Activated CD4-positive, alpha-beta memory T cell treated with anti-CD3 and anti-CD28 coated beads for 36 hours (primary cell): ENCODE measurements around the gene ULK3. TPM values are rescaled to one million over a fixed set of nuclear protein-coding genes. Genes with fewer than 3 reads are reported as not detected.

Experiments used
- CTCF ChIA-PET: fragments of 350-600 bp; sonication (Branson Sonifier 250); formaldehyde crosslinking; loops from one replicate; lab custom pipeline; 2021; ENCODE audit warnings: antibody characterized with exemption, inconsistent platforms; lab: Charles Lee
- POLR2A ChIA-PET: fragments of 350-600 bp; sonication (Branson Sonifier 250); formaldehyde crosslinking; loops from one replicate; lab custom pipeline; 2021; ENCODE audit warnings: antibody characterized with exemption; lab: Charles Lee
- DNase-seq: peaks from one replicate; pipeline ENCODE4 v3.0.0-alpha.2; 2020
- H3K27ac Mint-ChIP-seq: one replicate; pipeline ENCODE4 v1.8.0; 2021; ENCODE audit warnings: mixed read lengths
- H3K27me3 Mint-ChIP-seq: one replicate; pipeline ENCODE4 v1.8.0; 2021; ENCODE audit warnings: mixed read lengths
- H3K36me3 Mint-ChIP-seq: one replicate; pipeline ENCODE4 v1.8.0; 2021; ENCODE audit warnings: mixed read lengths
- H3K4me1 Mint-ChIP-seq: one replicate; pipeline ENCODE4 v1.8.0; 2021; ENCODE audit warnings: low read depth, mixed read lengths
- H3K4me3 Mint-ChIP-seq: one replicate; pipeline ENCODE4 v1.8.0; 2021; ENCODE audit warnings: mild to moderate bottlenecking, mixed read lengths
- H3K9me3 Mint-ChIP-seq: one replicate; pipeline ENCODE4 v1.8.0; 2021; ENCODE audit warnings: mixed read lengths
- intact Hi-C: fragments of 100-400 bp; cut with micrococcal nuclease; formaldehyde crosslinking; loops from one replicate; pipeline ENCODE4 v1.15.1; 2023
- total RNA-seq, 2 experiments: library from RNA; stranded (reverse); gene quantifications; one replicate each; pipeline ENCODE4 v1.2.3, GENCODE V29; 2021

Gene ULK3
- total RNA-seq, 2 experiments from 2014 or later: 51.4 to 57.6 TPM

GRCh38 chr15:74821790-74822158 is 21.2 kb downstream of the ULK3 start:
- no peak for DNase-seq
- Mint-ChIP-seq H3K4me1 (peaks cover 7% of the 10 kb centered on the region), H3K27ac (no peak overlapping the region), H3K9me3 (no peaks in the 10 kb centered on the region), H3K27me3 (peaks cover 3% of the 10 kb centered on the region), H3K4me3 (no peak overlapping the region), H3K36me3 (no peaks in the 10 kb centered on the region)
- POLR2A ChIA-PET: no interaction called here
- intact Hi-C loops: no loop called here
- CTCF ChIA-PET: interaction anchor here (1.2 to 3.4 kb wide), 2 partner anchors 22 to 51 kb away, joined by 3 to 14 read pairs; no protein-coding TSS in a partner anchor

GRCh38 chr15:74821091-74821789 is 21.7 kb downstream of the ULK3 start:
- Mint-ChIP-seq H3K27me3 (no peaks in the 10 kb centered on the region), H3K36me3 (no peaks in the 10 kb centered on the region), H3K9me3 (no peaks in the 10 kb centered on the region), H3K4me1 (peaks cover 7% of the 10 kb centered on the region), H3K4me3 (no peak overlapping the region), H3K27ac (no peak overlapping the region)
- POLR2A ChIA-PET: no interaction called here
- CTCF ChIA-PET: interaction anchor here (0.7 to 3.4 kb wide), 3 partner anchors 10 to 50 kb away, joined by 3 to 14 read pairs (median 3); no protein-coding TSS in a partner anchor
- intact Hi-C loops: no loop called here
- DNase-seq: no peak

DNA sequence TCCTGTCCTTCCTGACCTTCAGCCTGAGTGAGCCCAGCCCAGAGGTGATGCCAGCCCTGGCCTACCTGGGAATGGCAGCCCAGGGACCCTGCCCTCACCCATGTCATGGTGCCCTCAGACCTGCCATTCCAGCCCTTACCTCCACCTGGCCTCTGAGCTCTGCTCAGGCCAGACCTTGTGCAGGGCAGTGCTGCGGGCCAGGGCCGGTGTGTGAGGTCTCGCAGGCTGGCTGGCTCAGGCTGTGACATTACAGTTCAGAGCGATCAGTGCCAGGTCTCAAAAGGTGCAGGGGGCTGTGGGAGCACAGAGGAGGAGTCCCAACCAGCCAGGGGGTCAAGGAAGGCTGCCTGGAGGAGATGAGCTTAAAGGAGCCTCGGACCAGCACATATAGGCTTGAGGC is 22.9 kb downstream of the ULK3 start:
- H3K36me3 Mint-ChIP-seq: no peaks in the 10 kb centered on the region
- H3K27ac Mint-ChIP-seq: no peak overlapping the region
- POLR2A ChIA-PET: no interaction called here
- DNase-seq: no peak
- no peaks in the 10 kb centered on the region for H3K9me3 Mint-ChIP-seq
- no peak overlapping the region for H3K4me3 Mint-ChIP-seq
- no peaks in the 10 kb centered on the region for H3K27me3 Mint-ChIP-seq
- intact Hi-C loops: no loop called here
- peaks cover 7% of the 10 kb centered on the region for H3K4me1 Mint-ChIP-seq
- CTCF ChIA-PET: interaction anchor here (0.6 to 3.4 kb wide), 4 partner anchors 11 to 49 kb away, joined by 3 to 14 read pairs (median 3); no protein-coding TSS in a partner anchor

- H3K27ac Mint-ChIP-seq: no peak overlapping the region
- intact Hi-C loops: no loop called here
- POLR2A ChIA-PET: no interaction called here
- CTCF ChIA-PET: interaction anchor here (1.9 kb wide), 1 partner anchor 46 kb away, joined by 7 read pairs; no protein-coding TSS in a partner anchor
- H3K4me1 Mint-ChIP-seq: peaks cover 7% of the 10 kb centered on the region
- no peaks in the 10 kb centered on the region for H3K27me3 Mint-ChIP-seq
- DNase-seq: no peak
- H3K36me3 Mint-ChIP-seq: no peaks in the 10 kb centered on the region
- H3K4me3 Mint-ChIP-seq: no peak overlapping the region
- H3K9me3 Mint-ChIP-seq: no peaks in the 10 kb centered on the region
These were observed 25.6 kb downstream of the ULK3 start for GRCh38 chr15:74817370-74817737.

DNA sequence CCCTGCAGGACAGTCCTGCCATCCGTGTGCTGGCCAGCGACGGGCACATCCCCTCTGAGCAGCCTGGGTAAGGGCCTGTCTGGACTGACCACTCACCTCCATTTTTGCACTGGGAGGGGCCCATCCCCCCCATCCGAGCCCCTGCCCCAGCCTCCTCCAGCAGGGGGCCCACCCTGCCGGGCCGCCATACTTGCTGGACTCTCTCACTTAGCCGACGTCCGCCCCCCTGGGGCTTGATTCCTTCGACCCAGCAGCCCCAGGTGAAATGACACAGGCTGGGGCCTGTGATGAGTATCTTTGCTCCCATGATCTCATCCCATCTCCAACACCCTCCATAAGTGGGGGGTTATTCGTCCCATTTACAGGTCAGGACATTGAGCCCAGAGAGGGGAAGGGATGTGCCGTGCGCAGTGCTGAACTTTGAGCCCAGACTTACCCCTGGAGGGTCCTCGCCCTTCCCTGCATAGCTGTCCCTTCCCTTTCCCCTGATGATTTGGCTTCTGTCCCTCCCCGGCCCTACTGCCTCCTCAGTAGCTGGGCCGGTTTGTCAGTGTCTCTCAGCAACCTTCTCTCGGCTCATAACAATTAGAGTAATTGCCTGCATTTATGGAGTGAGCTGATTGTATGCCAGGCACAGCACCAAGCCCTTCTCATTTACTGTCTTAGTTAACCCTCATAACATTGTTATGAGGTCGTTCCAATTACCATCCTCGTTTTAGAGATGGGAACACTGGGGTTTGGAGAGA is 26.2 kb downstream of the ULK3 start:
- DNase-seq: no peak
- Mint-ChIP-seq H3K4me1 (peaks cover 7% of the 10 kb centered on the region), H3K36me3 (no peaks in the 10 kb centered on the region), H3K27ac (no peak overlapping the region), H3K27me3 (no peaks in the 10 kb centered on the region), H3K4me3 (no peak overlapping the region), H3K9me3 (no peaks in the 10 kb centered on the region)
- ChIA-PET CTCF (interaction anchor here (0.9 to 1.9 kb wide), 2 partner anchors 24 to 46 kb away, joined by 3 to 7 read pairs; no protein-coding TSS in a partner anchor), POLR2A (no interaction called here)
- intact Hi-C loops: no loop called here

- no peak overlapping the region for H3K27ac Mint-ChIP-seq
- intact Hi-C loops: no loop called here
- CTCF ChIA-PET: interaction anchor here (0.8 to 1.6 kb wide), 3 partner anchors 10 to 85 kb away, joined by 3 to 4 read pairs (median 3); no protein-coding TSS in a partner anchor
- POLR2A ChIA-PET: interaction anchor here (0.7 kb wide), 1 partner anchor 13 kb away, joined by 3 read pairs; no protein-coding TSS in a partner anchor
- H3K9me3 Mint-ChIP-seq: no peaks in the 10 kb centered on the region
- no peak overlapping the region for H3K4me3 Mint-ChIP-seq
- peaks cover 7% of the 10 kb centered on the region for H3K4me1 Mint-ChIP-seq
- no peak for DNase-seq
- no peaks in the 10 kb centered on the region for H3K27me3 Mint-ChIP-seq
- H3K36me3 Mint-ChIP-seq: no peaks in the 10 kb centered on the region
These were observed 27.0 kb downstream of the ULK3 start for GRCh38 chr15:74815961-74816360.

DNA sequence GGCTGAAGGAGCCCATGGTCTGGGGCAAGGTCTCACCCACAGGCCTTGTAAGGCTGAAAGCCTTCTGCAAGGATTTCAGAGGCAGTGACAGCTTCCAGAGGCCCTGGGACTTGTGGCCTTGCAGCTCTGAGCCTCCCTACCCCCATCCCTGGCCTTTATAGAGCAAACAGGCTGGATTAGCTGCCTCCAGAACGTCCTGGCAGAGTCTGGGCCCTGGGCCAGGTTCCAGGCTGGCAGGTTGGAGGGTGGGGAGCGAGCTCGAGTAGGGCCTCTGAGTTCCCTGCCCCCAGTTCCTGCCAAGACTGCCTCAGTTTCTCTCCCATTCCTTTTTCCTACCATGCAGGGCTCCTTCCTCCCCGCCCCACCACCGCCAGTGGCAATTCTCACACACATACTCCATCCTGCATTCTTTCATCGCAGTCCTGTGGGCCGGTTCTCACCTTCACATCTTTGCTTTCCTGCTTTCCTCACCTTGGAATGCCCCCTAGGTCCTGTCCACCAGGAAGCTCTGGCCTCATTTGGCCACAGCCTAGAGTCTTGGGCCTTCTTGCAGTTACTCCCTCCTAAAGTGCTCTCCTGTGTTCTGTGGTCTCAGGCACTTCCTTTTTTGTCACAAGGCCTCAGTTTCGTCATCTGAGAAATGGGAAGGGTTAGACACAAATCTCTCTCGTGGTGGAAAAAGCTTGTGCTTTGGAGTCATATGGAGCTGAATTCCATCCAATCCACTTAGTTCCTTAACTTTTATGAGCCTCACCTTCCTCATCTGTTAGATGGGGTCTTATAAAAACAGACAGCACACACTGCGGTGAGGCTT is 27.6 kb downstream of the ULK3 start:
- no peaks in the 10 kb centered on the region for H3K36me3 Mint-ChIP-seq
- H3K27ac Mint-ChIP-seq: no peak overlapping the region
- POLR2A ChIA-PET: interaction anchor here (0.7 kb wide), 1 partner anchor 14 kb away, joined by 3 read pairs; no protein-coding TSS in a partner anchor
- intact Hi-C loops: no loop called here
- DNase-seq: no peak
- no peaks in the 10 kb centered on the region for H3K9me3 Mint-ChIP-seq
- CTCF ChIA-PET: interaction anchor here (0.8 to 1.6 kb wide), 3 partner anchors 10 to 86 kb away, joined by 3 to 4 read pairs (median 3); no protein-coding TSS in a partner anchor
- no peaks in the 10 kb centered on the region for H3K27me3 Mint-ChIP-seq
- H3K4me1 Mint-ChIP-seq: peaks cover 7% of the 10 kb centered on the region
- no peak overlapping the region for H3K4me3 Mint-ChIP-seq

GRCh38 chr15:74812533-74812932 is 30.4 kb downstream of the ULK3 start, which contains the start of gene LMAN1L:
Gene LMAN1L, plus strand, starts transcription at chr15:74812835. Its CDS starts 20 bp downstream, at chr15:74812855.
- Mint-ChIP-seq H3K9me3 (no peaks in the 10 kb centered on the region), H3K27me3 (no peaks in the 10 kb centered on the region), H3K4me1 (peaks cover 5% of the 10 kb centered on the region), H3K27ac (no peak within 1 kb of the TSS), H3K4me3 (no peak within 1 kb of the TSS), H3K36me3 (no peaks in the 10 kb centered on the region)
- intact Hi-C loops: no loop called here
- no peak for DNase-seq
- ChIA-PET POLR2A (no interaction called here), CTCF (interaction anchor here (1.3 to 1.4 kb wide), 2 partner anchors 13 to 41 kb away, joined by 3 to 4 read pairs; no protein-coding TSS in a partner anchor)

DNA sequence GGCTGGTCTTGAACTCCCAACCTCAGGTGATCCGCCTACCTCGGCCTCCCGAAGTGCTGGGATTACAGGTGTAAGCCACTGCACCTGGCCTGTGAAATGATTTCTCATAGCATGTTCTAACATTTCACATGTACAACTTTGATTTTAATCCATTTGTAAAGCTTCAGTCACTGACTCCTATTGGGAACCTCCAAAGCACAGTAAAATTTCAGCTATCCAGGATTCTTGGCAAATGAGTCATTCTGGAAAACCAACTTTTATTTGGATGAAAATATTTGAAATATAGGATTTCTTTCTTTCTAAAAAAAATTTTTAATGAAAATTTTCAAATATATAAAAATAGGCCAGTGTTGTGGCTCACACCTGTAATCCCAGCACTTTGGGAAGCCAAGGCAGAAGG is 33.0 kb downstream of the ULK3 start:
- no peaks in the 10 kb centered on the region for H3K27me3 Mint-ChIP-seq
- POLR2A ChIA-PET: no interaction called here
- intact Hi-C loops: no loop called here
- H3K4me3 Mint-ChIP-seq: no peak overlapping the region
- H3K4me1 Mint-ChIP-seq: peaks cover 10% of the 10 kb centered on the region
- CTCF ChIA-PET: interaction anchor here (0.8 to 3.7 kb wide), 5 partner anchors 13 to 41 kb away, joined by 3 to 18 read pairs (median 5); no protein-coding TSS in a partner anchor
- H3K9me3 Mint-ChIP-seq: no peaks in the 10 kb centered on the region
- H3K27ac Mint-ChIP-seq: no peak overlapping the region
- no peak for DNase-seq
- peaks cover under 1% of the 10 kb centered on the region for H3K36me3 Mint-ChIP-seq

GRCh38 chr15:74809242-74809641 is 33.7 kb downstream of the ULK3 start:
- Mint-ChIP-seq H3K27ac (no peak overlapping the region), H3K4me1 (peaks cover 10% of the 10 kb centered on the region), H3K27me3 (no peaks in the 10 kb centered on the region), H3K9me3 (no peaks in the 10 kb centered on the region), H3K4me3 (no peak overlapping the region), H3K36me3 (peaks cover 4% of the 10 kb centered on the region)
- intact Hi-C loops: no loop called here
- ChIA-PET CTCF (interaction anchor here (0.8 to 3.7 kb wide), 3 partner anchors 12 to 40 kb away, joined by 3 to 18 read pairs (median 5); no protein-coding TSS in a partner anchor), POLR2A (interaction anchor here (0.6 kb wide), 1 partner anchor 21 kb away, joined by 3 read pairs; no protein-coding TSS in a partner anchor)
- DNase-seq: no peak

DNA sequence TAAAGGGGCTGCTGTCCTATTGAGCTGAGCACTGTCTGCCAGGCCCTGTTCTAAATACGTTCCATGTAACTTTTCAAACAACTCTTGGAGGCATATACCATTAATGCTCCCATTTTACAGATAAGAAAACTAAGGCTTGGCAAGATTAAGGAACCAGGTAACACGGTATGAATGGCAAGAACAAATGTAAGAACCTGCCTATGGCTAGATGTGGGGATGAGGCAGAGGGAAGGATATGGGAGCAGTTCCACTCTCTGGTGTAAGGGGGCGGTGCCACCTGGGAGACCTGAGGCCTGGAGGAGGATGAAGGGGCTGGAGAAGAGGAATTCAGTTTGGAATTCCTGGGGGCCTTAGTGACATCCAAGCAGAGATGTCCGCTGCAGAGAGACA is 34.1 kb downstream of the ULK3 start:
- no peaks in the 10 kb centered on the region for H3K27me3 Mint-ChIP-seq
- ChIA-PET CTCF (interaction anchor here (1.2 to 3.7 kb wide), 3 partner anchors 9 to 40 kb away, joined by 5 to 18 read pairs (median 6); no protein-coding TSS in a partner anchor), POLR2A (interaction anchor here (0.6 to 1.0 kb wide), 2 partner anchors 21 to 38 kb away, joined by 3 read pairs; no protein-coding TSS in a partner anchor)
- no peak overlapping the region for H3K4me3 Mint-ChIP-seq
- no peaks in the 10 kb centered on the region for H3K9me3 Mint-ChIP-seq
- no peak for DNase-seq
- intact Hi-C loops: no loop called here
- H3K4me1 Mint-ChIP-seq: peaks cover 10% of the 10 kb centered on the region
- no peak overlapping the region for H3K27ac Mint-ChIP-seq
- peaks cover 8% of the 10 kb centered on the region for H3K36me3 Mint-ChIP-seq
